Endothelial cell of hepatic sinusoid (primary cell): ENCODE data around the gene HLA-G.
"Not testable (repeated sequence)": the region's sequence is repeated elsewhere in the genome, so short reads cannot be mapped to it uniquely, and the experiment has no call there.

Experiments
- in situ Hi-C: cut with HindIII; loops from 2 replicates; pipeline ENCODE4 v1.10.0; 2017; ENCODE audit warnings: low sequenced_read_pairs

HLA-G gene

DNA sequence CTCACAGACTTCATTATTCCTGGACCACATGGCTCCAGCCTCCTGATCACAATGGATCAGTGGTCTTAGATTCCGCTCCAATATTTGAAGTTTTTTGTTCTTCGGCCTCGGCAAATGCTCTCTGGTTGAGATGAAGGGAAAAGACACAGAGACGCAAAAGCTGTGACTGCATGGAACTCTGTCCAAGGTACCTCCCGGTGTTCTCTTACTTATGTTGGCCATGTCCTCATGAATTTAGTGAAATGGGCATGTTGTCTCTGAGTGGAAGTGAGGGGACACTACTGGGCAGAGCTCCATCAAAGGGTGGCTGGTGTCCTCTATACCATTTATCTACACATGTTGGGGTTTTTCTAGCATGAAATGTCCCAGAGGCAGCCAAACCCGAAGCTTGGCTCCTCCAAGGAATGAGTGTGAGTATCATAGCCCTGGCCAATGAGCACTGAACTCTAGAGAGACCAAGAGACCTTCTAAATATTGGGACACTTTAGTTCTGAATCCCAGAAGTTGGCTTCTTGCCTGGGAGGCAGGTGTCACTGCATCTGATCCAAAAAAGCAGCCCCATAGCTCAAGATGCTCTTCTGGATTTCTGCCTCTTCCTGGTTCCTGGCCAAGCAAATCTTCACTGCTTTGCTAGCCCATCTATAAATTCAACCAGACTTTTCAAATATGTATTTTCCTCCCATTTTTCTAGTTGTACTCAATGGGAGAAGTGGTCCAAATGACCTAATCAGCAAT is 34.1 kb downstream of the HLA-G start:
- in situ Hi-C loops = no loop called here

- in situ Hi-C loops = no loop called here
Measured at GRCh38 chr6:29864037-29864810, 36.6 kb downstream of the HLA-G start.

GRCh38 chr6:29865631-29866030 is 38.0 kb downstream of the HLA-G start:
- in situ Hi-C loops = no loop called here

- in situ Hi-C loops = no loop called here
Measured at GRCh38 chr6:29870104-29870503, 42.5 kb downstream of the HLA-G start.

DNA sequence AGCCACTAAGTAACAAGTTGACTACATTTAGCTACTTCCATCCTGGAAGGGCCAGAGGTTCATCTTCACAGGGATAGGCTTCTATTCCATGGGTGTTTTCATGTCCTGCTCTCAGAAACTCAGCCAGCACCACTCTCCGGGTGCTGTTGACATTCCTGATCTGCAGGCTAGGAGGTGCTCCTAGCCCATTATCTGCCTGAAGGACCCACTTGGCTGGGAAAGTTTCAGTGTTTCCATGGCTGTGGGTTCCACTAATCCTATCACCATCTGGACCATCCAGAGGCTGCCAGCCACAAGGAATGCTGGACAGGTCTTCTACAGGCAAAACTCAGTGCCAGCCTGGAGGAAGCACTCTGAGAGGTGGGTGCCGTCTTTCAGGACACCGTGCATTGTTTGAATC is 45.2 kb downstream of the HLA-G start:
- in situ Hi-C loops = no loop called here

DNA sequence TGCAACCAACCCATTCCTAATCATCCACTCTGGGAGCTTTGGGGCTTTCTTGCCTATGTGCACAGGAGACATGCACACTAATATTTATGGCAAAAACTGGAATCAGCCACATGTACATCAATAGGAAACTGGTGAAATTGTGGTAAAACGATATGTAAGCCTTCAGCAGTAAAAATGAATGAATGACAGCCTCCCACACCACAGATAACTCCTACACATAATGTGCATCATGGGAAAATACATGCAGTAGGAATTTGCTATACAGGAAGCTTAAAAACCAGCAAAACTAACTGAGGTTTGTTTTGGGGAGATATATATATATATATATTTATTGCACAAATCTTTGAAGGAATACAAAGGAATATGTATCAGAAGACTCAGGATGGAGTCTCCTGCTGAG is 47.6 kb downstream of the HLA-G start:
- in situ Hi-C loops = no loop called here

DNA sequence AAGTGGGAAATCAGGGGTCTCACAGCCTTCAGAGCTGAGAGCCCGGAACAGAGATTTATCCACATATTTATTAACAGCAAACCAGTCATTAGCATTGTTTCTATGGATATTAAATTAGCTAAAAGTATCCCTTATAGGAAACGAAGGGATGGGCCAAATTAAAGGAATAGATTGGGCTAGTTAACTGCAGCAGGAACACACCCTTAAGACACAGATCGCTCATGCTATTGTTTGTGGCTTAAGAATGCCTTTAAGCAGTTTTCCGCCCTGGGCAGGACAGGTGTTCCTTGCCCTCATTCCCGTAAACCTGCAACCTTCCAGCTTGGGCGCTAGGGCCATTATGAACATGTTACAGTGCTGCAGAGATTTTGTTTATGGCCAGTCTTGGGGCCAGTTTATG is 48.1 kb downstream of the HLA-G start:
- in situ Hi-C loops = not testable (repeated sequence)
